ENCODE results near the gene TMEM272.

TMEM272 gene

GRCh38 chr13:51840917-51841316, 4.1 kb downstream of the TMEM272 start:
- Histone ChIP-seq H3F3A (ENCODE audit: insufficient read depth) (no peaks in the 10 kb centered on the region), H3K9me3 (ENCODE audit: insufficient read depth, low read length) (no peaks in the 10 kb centered on the region), H3K9ac (ENCODE audit: low read length) (no peak overlapping the region), H3K27ac (ENCODE audit: low read depth, low read length) (no peak overlapping the region), H2AFZ (ENCODE audit: low read depth, low read length, severe bottlenecking) (no peak overlapping the region), H3K4me3 (ENCODE audit: insufficient read depth, low read length, poor library complexity, severe bottlenecking) (no peak overlapping the region), H3K79me2 (ENCODE audit: insufficient read depth, low read length) (no peaks in the 10 kb centered on the region), H3K36me3 (ENCODE audit: low read length) (no peaks in the 10 kb centered on the region), H3K27me3 (ENCODE audit: low read length) (no peaks in the 10 kb centered on the region), H3K4me2 (ENCODE audit: low read depth, low read length, poor library complexity, severe bottlenecking) (no peak overlapping the region), H3K9me2 (replicated peaks; ENCODE audit: insufficient read depth, low read length) (no peaks in the 10 kb centered on the region), H4K20me1 (ENCODE audit: low read depth, low read length) (no peaks in the 10 kb centered on the region)
- no peak for TF ChIP-seq CTCF (IDR thresholded peaks at IDR 0.05; ENCODE audit: insufficient read depth, low read length, poor library complexity, severe bottlenecking)
- no peak for TF ChIP-seq EZH2phosphoT487 (conservative IDR thresholded peaks at IDR 0.05; ENCODE audit: low read length)

GRCh38 chr13:51839711-51840540, 5.1 kb downstream of the TMEM272 start:
- TF ChIP-seq CTCF (IDR thresholded peaks at IDR 0.05; ENCODE audit: insufficient read depth, low read length, poor library complexity, severe bottlenecking) (no peak), EZH2phosphoT487 (conservative IDR thresholded peaks at IDR 0.05; ENCODE audit: low read length) (no peak)
- Histone ChIP-seq H3K27ac (ENCODE audit: low read depth, low read length) (no peak overlapping the region), H3K27me3 (ENCODE audit: low read length) (no peaks in the 10 kb centered on the region), H3K9me2 (replicated peaks; ENCODE audit: insufficient read depth, low read length) (no peaks in the 10 kb centered on the region), H3K36me3 (ENCODE audit: low read length) (no peaks in the 10 kb centered on the region), H3K79me2 (ENCODE audit: insufficient read depth, low read length) (no peaks in the 10 kb centered on the region), H3F3A (ENCODE audit: insufficient read depth) (no peaks in the 10 kb centered on the region), H2AFZ (ENCODE audit: low read depth, low read length, severe bottlenecking) (no peak overlapping the region), H3K9ac (ENCODE audit: low read length) (no peak overlapping the region), H3K4me3 (ENCODE audit: insufficient read depth, low read length, poor library complexity, severe bottlenecking) (no peak overlapping the region), H4K20me1 (ENCODE audit: low read depth, low read length) (no peaks in the 10 kb centered on the region), H3K4me2 (ENCODE audit: low read depth, low read length, poor library complexity, severe bottlenecking) (no peak overlapping the region), H3K9me3 (ENCODE audit: insufficient read depth, low read length) (no peaks in the 10 kb centered on the region)

- Histone ChIP-seq H3K9me3 (ENCODE audit: insufficient read depth, low read length) (no peaks in the 10 kb centered on the region), H3K4me2 (ENCODE audit: low read depth, low read length, poor library complexity, severe bottlenecking) (no peak overlapping the region), H3K9ac (ENCODE audit: low read length) (no peak overlapping the region), H2AFZ (ENCODE audit: low read depth, low read length, severe bottlenecking) (no peak overlapping the region), H3K4me3 (ENCODE audit: insufficient read depth, low read length, poor library complexity, severe bottlenecking) (no peak overlapping the region), H3K79me2 (ENCODE audit: insufficient read depth, low read length) (no peaks in the 10 kb centered on the region), H3K27me3 (ENCODE audit: low read length) (no peaks in the 10 kb centered on the region), H3K9me2 (replicated peaks; ENCODE audit: insufficient read depth, low read length) (no peaks in the 10 kb centered on the region), H3K36me3 (ENCODE audit: low read length) (no peaks in the 10 kb centered on the region), H3F3A (ENCODE audit: insufficient read depth) (no peaks in the 10 kb centered on the region), H3K27ac (ENCODE audit: low read depth, low read length) (no peak overlapping the region), H4K20me1 (ENCODE audit: low read depth, low read length) (no peaks in the 10 kb centered on the region)
- no peak for TF ChIP-seq CTCF (IDR thresholded peaks at IDR 0.05; ENCODE audit: insufficient read depth, low read length, poor library complexity, severe bottlenecking)
- no peak for TF ChIP-seq EZH2phosphoT487 (conservative IDR thresholded peaks at IDR 0.05; ENCODE audit: low read length)
Measured at GRCh38 chr13:51838240-51838846, 6.6 kb downstream of the TMEM272 start.
